HCT116 (cell line): Measurements from ENCODE around the gene LHX2. TPM values are rescaled to one million over a fixed set of nuclear protein-coding genes. Genes with fewer than 3 reads are reported as not detected.
A peak's percentile ranks its signal among the peaks of the same experiment; 100 is the strongest.

Experiments used
- ATAC-seq: fragments of 200-7000 bp; cut with Tn5 transposase; 2 replicates; pipeline ENCODE4 v1.9.1; 2020; ENCODE audit warnings: mild to moderate bottlenecking, moderate library complexity
- BruUV-seq: library from RNA; stranded (reverse); fragments of 400-500 nt; replicated peaks from 2 replicates; lab custom pipeline; 2021; lab: Mats Ljungman, UMichigan
- CTCF ChIA-PET: fragments of 300-600 bp; sonication (Branson Sonifier 250); formaldehyde crosslinking; loops from one replicate; lab custom pipeline; 2021; ENCODE audit warnings: antibody characterized with exemption; lab: Charles Lee
- POLR2A ChIA-PET: fragments of 300-600, 350-600 bp; sonication (Branson Sonifier 250); formaldehyde crosslinking; loops from one replicate; lab custom pipeline; 2021; ENCODE audit warnings: antibody characterized with exemption; lab: Charles Lee
- RAD21 ChIA-PET, 2 experiments: fragments of 300-600 bp; sonication (Branson Sonifier 250); formaldehyde crosslinking; loops; one replicate each; lab custom pipeline; 2023; ENCODE audit warnings: low total read pairs in 2 of 2; ENCODE audit not compliant: uncharacterized antibody in 2 of 2, unreplicated experiment in 2 of 2, low non-redundant PET in 1 of 2; lab: Charles Lee
- DNase-seq: peaks from one replicate; pipeline ENCODE4 v3.0.0-alpha.2; 2010; ENCODE audit warnings: low read depth, low spot score
- H2AFZ ChIP-seq: fragments of 200-600 bp; shearing (Covaris generic), sonication (generic); 2 replicates; pipeline ENCODE4 v1.6.1; 2017; ENCODE audit warnings: low read depth, mixed run types, mixed read lengths, antibody characterized with exemption, low read length; ENCODE audit not compliant: poor library complexity, severe bottlenecking
- H3K27ac ChIP-seq: 2 replicates; pipeline ENCODE4 v1.5.1; 2012; ENCODE audit warnings: low read depth, low read length
- H3K27me3 ChIP-seq: fragments of 200-600 bp; sonication (generic); 2 replicates; pipeline ENCODE4 v1.6.1; 2016; ENCODE audit warnings: mixed run types, low read length, mixed read lengths; ENCODE audit not compliant: insufficient read depth
- H3K36me3 ChIP-seq, 2 experiments: fragments of 200-500 bp in 1 of 2; fragments of 200-600 bp in 1 of 2; sonication (Bioruptor generic) in 1 of 2; sonication (generic) in 1 of 2; 2 replicates each; pipeline versions ENCODE4 v1.5.1 to v1.6.1; 2014 to 2016; ENCODE audit warnings: low read length in 2 of 2, inconsistent platforms in 1 of 2, mixed read lengths in 1 of 2, mixed run types in 1 of 2; ENCODE audit not compliant: insufficient read depth in 2 of 2, control insufficient read depth in 1 of 2
- H3K4me1 ChIP-seq, 2 experiments: fragments of 200-600 bp in 1 of 2; sonication (generic) in 1 of 2; 2 replicates each; pipeline versions ENCODE4 v1.5.1 to v1.6.1; 2012 to 2017; ENCODE audit warnings: low read length in 2 of 2, inconsistent platforms in 1 of 2, mild to moderate bottlenecking in 1 of 2, mixed read lengths in 1 of 2, mixed run types in 1 of 2, moderate library complexity in 1 of 2; ENCODE audit not compliant: insufficient read depth in 2 of 2, control insufficient read depth in 1 of 2
- H3K4me2 ChIP-seq: fragments of 200-600 bp; sonication (generic); 2 replicates; pipeline ENCODE4 v1.6.1; 2017; ENCODE audit warnings: mixed run types, low read length, mixed read lengths
- H3K4me3 ChIP-seq, 2 experiments: fragments of 200-600 bp in 1 of 2; sonication (generic) in 1 of 2; replicated peaks in 1 of 2; 2 replicates each; pipeline ENCODE4 v1.5.1; 2011 to 2016; ENCODE audit warnings: low read length in 2 of 2, control low read depth in 1 of 2, low read depth in 1 of 2, mild to moderate bottlenecking in 1 of 2, mixed read lengths in 1 of 2, mixed run types in 1 of 2
- H3K79me2 ChIP-seq: fragments of 200-600 bp; sonication (generic); 2 replicates; pipeline ENCODE4 v1.6.1; 2017; ENCODE audit warnings: mild to moderate bottlenecking, mixed run types, low read length, moderate library complexity, mixed read lengths; ENCODE audit not compliant: insufficient read depth
- H3K9ac ChIP-seq: fragments of 200-600 bp; sonication (generic); 2 replicates; pipeline ENCODE4 v1.6.1; 2016; ENCODE audit warnings: low read length, mixed read lengths
- H3K9me2 ChIP-seq: fragments of 200-600 bp; sonication (generic), shearing (Covaris generic); 2 replicates; pipeline ENCODE4 v1.6.1; 2017; ENCODE audit warnings: mixed run types, mild to moderate bottlenecking, moderate library complexity; ENCODE audit not compliant: insufficient read depth
- H3K9me3 ChIP-seq, 2 experiments: fragments of 200-500 bp in 1 of 2; fragments of 200-600 bp in 1 of 2; sonication (Bioruptor generic) in 1 of 2; sonication (generic) in 1 of 2; 2 replicates each; pipeline ENCODE4 v1.6.1; 2014 to 2017; ENCODE audit warnings: low read length in 2 of 2, mixed read lengths in 2 of 2, inconsistent platforms in 1 of 2, low read depth in 1 of 2, mild to moderate bottlenecking in 1 of 2, mixed run types in 1 of 2, moderate library complexity in 1 of 2; ENCODE audit not compliant: control insufficient read depth in 1 of 2, insufficient read depth in 1 of 2
- H4K20me1 ChIP-seq: fragments of 200-600 bp; sonication (generic), shearing (Covaris generic); 2 replicates; pipeline ENCODE4 v1.6.1; 2017; ENCODE audit warnings: mixed run types, mild to moderate bottlenecking, moderate library complexity; ENCODE audit not compliant: insufficient read depth
- EGR1 ChIP-seq: IDR thresholded peaks from 2 replicates; pipeline ENCODE4 v1.6.1; 2012; ENCODE audit warnings: low read depth
- MAX ChIP-seq: IDR thresholded peaks from 2 replicates; pipeline ENCODE4 v1.6.1; 2012
- RAD21 ChIP-seq: IDR thresholded peaks from 2 replicates; pipeline ENCODE4 v1.6.1; 2012; ENCODE audit warnings: low read depth, mild to moderate bottlenecking
- SIN3A ChIP-seq: IDR thresholded peaks from 2 replicates; pipeline ENCODE4 v1.6.1; 2012; ENCODE audit warnings: low read depth
- TCF7L2 ChIP-seq: IDR thresholded peaks from 2 replicates; pipeline ENCODE4 v1.7.0; 2011; ENCODE audit warnings: borderline replicate concordance, inconsistent platforms; ENCODE audit not compliant: insufficient read depth, insufficient read length; ENCODE audit errors: extremely low read depth
- ZFX ChIP-seq: fragments of 450-650 bp; IDR thresholded peaks from 2 replicates; pipeline ENCODE4 v1.6.1; 2017
- intact Hi-C: fragments of 100-400 bp; cut with micrococcal nuclease; formaldehyde crosslinking; loops from 2 replicates; pipeline ENCODE4 v1.10.0; 2022
- total RNA-seq: library from RNA; stranded (reverse); gene quantifications from one replicate; pipeline ENCODE4 v1.2.1, GENCODE V29; 2021; ENCODE audit not compliant: unreplicated experiment
- TF ChIP-seq, protein P1 (sequence below): IDR thresholded peaks from 2 replicates; pipeline ENCODE4 v1.6.1; 2011; ENCODE audit warnings: mild to moderate bottlenecking, low read length, moderate library complexity; ENCODE audit not compliant: insufficient replicate concordance; ENCODE audit errors: extremely low read depth

Gene LHX2
- total RNA-seq, 1 experiment from 2014 or later, result 10.2 TPM

- TF ChIP-seq RAD21, result no peak
- TF ChIP-seq EGR1, result no peak
- TF ChIP-seq, protein P1, sequence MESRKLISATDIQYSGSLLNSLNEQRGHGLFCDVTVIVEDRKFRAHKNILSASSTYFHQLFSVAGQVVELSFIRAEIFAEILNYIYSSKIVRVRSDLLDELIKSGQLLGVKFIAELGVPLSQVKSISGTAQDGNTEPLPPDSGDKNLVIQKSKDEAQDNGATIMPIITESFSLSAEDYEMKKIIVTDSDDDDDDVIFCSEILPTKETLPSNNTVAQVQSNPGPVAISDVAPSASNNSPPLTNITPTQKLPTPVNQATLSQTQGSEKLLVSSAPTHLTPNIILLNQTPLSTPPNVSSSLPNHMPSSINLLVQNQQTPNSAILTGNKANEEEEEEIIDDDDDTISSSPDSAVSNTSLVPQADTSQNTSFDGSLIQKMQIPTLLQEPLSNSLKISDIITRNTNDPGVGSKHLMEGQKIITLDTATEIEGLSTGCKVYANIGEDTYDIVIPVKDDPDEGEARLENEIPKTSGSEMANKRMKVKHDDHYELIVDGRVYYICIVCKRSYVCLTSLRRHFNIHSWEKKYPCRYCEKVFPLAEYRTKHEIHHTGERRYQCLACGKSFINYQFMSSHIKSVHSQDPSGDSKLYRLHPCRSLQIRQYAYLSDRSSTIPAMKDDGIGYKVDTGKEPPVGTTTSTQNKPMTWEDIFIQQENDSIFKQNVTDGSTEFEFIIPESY, result no peak
These were observed 12.5 kb upstream of the LHX2 start (continued) for GRCh38 chr9:123998970-123999621.

DNA sequence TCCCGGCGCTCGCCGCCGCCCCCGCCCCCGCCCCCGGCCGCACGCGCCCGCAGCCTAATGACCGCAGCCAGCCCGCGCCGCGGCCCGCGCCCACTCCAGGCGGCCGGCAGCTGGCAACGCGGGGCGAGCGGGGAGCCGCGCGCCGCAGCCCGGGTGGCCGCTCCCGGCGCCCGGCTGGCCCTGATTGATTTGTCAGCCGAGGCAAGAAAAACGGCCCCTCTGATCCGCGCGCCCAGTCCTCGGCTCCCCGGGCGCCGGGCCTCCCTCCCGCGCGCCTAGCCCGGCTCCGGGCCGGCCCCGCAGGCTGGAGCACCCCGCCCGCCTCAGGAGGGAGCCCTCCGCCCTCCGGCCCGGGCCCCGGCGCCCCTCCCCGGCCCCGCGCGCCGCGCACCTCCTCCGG, 11.9 kb upstream of the LHX2 start:
- Histone ChIP-seq H3K27ac (no peak overlapping the region), H3K36me3 (no peaks in the 10 kb centered on the region), H4K20me1 (no peaks in the 10 kb centered on the region), H2AFZ (no peak overlapping the region), H3K9me2 (no peaks in the 10 kb centered on the region), H3K4me1 (peaks cover 0 to 3% of the 10 kb centered on the region in 2 experiments; a peak in 1 of 4 replicates), H3K9ac (no peak overlapping the region), H3K79me2 (no peaks in the 10 kb centered on the region), H3K4me2 (no peak overlapping the region), H3K9me3 (no peaks in the 10 kb centered on the region), H3K27me3 (peaks cover 58% of the 10 kb centered on the region), H3K4me3 (no peak overlapping the region)
- ATAC-seq (peak; percentile 54), DNase-seq (no peak)
- intact Hi-C loops, result no loop called here
- no TSS peak for BruUV-seq
- ChIA-PET RAD21 (no interaction called here), CTCF (no interaction called here), POLR2A (no interaction called here)
- TF ChIP-seq SIN3A (no peak), TCF7L2 (no peak), MAX (no peak), ZFX (no peak), RAD21 (no peak)
